GM21723 (cell line): ENCODE measurements around the gene ATP13A1.
A peak's percentile ranks its signal among the peaks of the same experiment; 100 is the strongest.
"Not testable (repeated sequence)": the region's sequence is repeated elsewhere in the genome, so short reads cannot be mapped to it uniquely, and the experiment has no call there.

Source experiments
- ATAC-seq: cut with Tn5 transposase; IDR thresholded peaks from one replicate; pipeline ENCODE4 v1.9.1; 2021; ENCODE audit warnings: mild to moderate bottlenecking, moderate library complexity; ENCODE audit not compliant: unreplicated experiment

The ATP13A1 gene

GRCh38 chr19:19665420-19665948 lies 2.0 kb upstream of the ATP13A1 start:
- ATAC-seq, result not testable (repeated sequence)

DNA sequence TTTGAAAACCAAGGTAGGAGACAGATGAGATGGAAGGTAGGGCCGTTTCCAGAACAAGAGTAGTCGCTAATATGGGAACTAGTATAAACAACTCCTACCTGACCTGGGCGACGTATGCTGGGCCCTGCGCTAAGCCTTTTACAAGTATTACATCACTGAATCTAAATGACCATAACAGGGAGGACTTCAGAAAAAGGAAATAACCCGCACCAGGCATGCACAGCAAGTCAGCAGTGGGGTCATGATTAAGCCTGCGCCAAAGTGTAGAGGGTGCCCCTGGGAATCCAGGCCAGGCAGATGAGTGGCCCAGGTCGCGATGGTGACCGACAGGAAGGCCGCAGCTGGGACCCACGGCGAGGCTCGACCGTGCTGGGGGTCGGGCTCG lies 613 bp downstream of the ATP13A1 start:
- ATAC-seq, result no peak

DNA sequence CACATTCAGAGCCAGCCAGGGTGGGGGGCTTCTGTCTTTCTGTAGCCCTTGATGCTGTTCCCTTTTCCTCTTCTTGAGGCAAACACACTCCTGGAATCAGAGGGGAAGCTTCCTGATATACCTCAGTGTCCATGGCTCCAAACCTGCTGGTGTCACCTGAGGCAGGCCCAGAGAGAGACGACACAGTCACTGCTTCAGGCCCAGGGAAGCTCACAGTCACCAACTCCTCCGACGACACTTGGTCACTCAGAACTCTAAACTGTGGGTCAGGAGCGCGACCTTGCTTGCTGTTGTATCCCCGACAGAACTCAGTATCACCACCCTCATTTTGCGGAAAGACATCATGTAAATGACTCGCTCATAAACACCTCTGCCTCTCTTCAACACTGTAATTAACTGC lies 1.1 kb downstream of the ATP13A1 start:
- ATAC-seq, result no peak

GRCh38 chr19:19661675-19662251 lies 1.7 kb downstream of the ATP13A1 start:
- peak; percentile 47 for ATAC-seq

GRCh38 chr19:19661141-19661674 lies 2.3 kb downstream of the ATP13A1 start:
- no peak for ATAC-seq

GRCh38 chr19:19659646-19660245 lies 3.7 kb downstream of the ATP13A1 start:
- ATAC-seq, result no peak

GRCh38 chr19:19657397-19657783 lies 6.1 kb downstream of the ATP13A1 start:
- no peak for ATAC-seq

- no peak for ATAC-seq
Observed at GRCh38 chr19:19656451-19657396, 6.8 kb downstream of the ATP13A1 start.

DNA sequence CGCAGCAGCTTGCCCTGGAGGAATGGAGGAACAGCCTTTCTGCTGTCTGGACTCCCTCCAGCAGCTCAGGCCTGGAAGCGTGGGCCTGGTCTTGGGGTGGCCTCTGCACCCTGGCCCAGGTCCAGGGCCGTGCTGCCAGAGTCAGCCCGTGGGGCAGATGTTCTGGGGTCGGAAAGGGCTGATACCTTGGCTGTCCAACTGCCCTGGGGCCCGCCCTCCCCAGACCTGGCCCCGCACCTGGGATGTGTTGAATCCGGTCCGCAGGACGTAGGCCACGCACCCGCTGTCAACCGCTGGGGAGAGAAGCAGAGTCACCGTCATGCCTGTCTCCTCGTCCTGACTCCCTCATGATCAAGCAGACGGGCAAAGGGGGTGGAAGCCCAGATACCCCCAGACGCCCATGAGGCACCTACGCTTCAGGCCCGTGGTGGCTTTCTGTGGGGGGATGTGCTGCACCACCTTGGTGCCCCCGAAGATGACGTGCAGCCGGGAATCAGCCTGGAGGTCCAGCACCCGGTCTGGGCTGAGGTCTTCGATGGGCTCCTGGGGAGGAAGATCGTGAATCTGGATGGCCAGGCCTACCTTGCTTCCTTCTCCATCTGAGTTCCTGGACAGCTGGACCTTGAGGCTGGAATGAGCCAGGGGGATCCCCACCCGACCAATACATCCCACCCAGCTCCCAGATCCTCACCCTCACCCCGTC lies 7.7 kb downstream of the ATP13A1 start:
- ATAC-seq, result no peak

GRCh38 chr19:19655051-19655594 lies 8.4 kb downstream of the ATP13A1 start:
- no peak for ATAC-seq

GRCh38 chr19:19654441-19654840 lies 9.0 kb downstream of the ATP13A1 start:
- no peak for ATAC-seq

DNA sequence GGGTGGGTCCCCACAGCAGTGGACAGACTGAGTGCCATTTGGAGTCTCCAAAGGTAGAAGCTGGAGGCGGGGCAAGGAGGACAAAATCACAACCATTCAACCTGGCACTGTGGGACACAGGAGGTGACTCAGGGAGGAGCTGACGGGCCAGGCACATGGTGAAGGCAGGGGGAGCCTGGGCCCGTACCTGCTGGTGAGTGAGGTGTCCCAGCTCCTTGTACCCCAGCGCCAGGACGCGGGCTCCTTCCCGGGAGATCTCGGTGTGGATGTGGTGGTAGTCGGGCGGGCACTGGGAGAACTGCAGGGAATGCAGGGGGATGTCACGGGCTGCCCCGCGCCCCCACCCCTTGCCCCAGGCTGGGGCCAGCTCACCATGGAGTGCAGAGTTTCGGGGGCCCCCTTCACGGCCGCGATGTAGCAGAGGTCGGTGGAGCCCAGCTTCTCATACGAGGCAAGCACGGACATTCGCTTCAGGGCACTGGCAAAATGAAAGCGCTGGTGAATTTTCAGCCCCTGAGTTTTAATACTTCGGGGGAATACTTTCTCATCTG lies 9.8 kb downstream of the ATP13A1 start:
- no peak for ATAC-seq

- ATAC-seq, result no peak
Observed at GRCh38 chr19:19652482-19653295, 10.8 kb downstream of the ATP13A1 start.

GRCh38 chr19:19651076-19651475 lies 12.4 kb downstream of the ATP13A1 start:
- ATAC-seq, result no peak

DNA sequence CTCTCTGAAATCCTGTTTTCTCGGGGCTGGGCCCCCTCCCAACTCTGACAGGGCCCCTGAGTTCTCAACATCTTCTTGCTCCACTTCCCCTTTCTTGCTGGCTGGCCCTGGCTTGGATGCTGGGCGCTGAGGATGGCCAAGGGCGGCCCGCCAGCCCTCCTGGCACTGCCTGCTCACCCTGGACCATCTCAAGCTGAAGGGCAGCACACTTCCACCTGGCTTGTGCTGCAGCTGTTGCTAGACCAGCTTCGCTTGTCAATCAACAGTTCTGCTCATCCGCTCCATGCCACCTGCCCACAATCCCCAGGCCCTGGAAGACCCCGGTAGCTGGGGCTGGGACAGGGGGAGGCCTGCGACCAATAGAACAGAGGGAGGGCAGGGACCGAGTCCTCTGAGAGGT lies 13.1 kb downstream of the ATP13A1 start:
- ATAC-seq, result no peak

DNA sequence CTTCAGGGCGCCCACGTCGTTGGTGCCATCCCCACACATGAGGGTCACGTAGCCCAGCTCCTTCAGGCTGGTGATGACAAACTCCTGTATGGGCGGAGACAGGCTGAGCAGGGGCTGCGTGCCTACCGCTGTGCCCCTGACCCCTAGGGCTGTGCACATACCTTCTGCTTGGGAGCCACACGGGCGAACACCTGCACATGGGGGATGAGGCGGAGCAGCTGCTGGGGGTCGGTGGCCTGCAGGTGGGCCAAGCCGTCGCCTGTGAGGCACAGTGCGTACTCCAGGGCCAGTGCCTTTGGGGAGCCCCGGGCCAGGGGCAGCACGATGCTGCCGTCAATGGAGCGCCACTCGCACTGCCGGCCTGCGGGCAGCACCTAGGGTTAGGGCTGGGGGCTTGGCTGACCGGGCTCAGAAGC lies 13.9 kb downstream of the ATP13A1 start:
- no peak for ATAC-seq

GRCh38 chr19:19649155-19649554 lies 14.3 kb downstream of the ATP13A1 start:
- no peak for ATAC-seq

GRCh38 chr19:19647037-19647835 lies 16.2 kb downstream of the ATP13A1 start:
- ATAC-seq, result no peak
